RWPE1 (cell line): ENCODE data around the gene R3HDM4.

ENCODE experiments used
- CTCF ChIA-PET: fragments of 350-600 bp; sonication (Branson Sonifier 250); formaldehyde crosslinking; extraction: SDS; loops from one replicate; lab custom pipeline; 2021; lab: Yijun Ruan, JAX
- POLR2A ChIA-PET: fragments of 400-600 bp; formaldehyde crosslinking; extraction: SDS; loops from one replicate; lab custom pipeline; 2020; ENCODE audit warnings: antibody characterized with exemption; ENCODE audit not compliant: low non-redundant PET; lab: Yijun Ruan, JAX
- DNase-seq: peaks from one replicate; pipeline ENCODE4 v3.0.0; 2012; ENCODE audit warnings: low spot score
- H3K27ac ChIP-seq: fragments of 450-650 bp; 2 replicates; pipeline ENCODE4 v1.5.1; 2017
- TF ChIP-seq, protein P1 (sequence below): fragments of 450-650 bp; conservative IDR thresholded peaks from 2 replicates; pipeline ENCODE4 v1.5.1; 2017; ENCODE audit warnings: low read depth, mild to moderate bottlenecking

R3HDM4 gene

GRCh38 chr19:947090-947706 lies 34.2 kb upstream of the R3HDM4 start:
- POLR2A ChIA-PET, result no interaction called here
- CTCF ChIA-PET, result no interaction called here
- no peak for DNase-seq
- no peak overlapping the region for H3K27ac ChIP-seq
- TF ChIP-seq, protein P1, sequence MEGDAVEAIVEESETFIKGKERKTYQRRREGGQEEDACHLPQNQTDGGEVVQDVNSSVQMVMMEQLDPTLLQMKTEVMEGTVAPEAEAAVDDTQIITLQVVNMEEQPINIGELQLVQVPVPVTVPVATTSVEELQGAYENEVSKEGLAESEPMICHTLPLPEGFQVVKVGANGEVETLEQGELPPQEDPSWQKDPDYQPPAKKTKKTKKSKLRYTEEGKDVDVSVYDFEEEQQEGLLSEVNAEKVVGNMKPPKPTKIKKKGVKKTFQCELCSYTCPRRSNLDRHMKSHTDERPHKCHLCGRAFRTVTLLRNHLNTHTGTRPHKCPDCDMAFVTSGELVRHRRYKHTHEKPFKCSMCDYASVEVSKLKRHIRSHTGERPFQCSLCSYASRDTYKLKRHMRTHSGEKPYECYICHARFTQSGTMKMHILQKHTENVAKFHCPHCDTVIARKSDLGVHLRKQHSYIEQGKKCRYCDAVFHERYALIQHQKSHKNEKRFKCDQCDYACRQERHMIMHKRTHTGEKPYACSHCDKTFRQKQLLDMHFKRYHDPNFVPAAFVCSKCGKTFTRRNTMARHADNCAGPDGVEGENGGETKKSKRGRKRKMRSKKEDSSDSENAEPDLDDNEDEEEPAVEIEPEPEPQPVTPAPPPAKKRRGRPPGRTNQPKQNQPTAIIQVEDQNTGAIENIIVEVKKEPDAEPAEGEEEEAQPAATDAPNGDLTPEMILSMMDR, result no peak

- ChIA-PET CTCF (no interaction called here), POLR2A (no interaction called here)
- DNase-seq, result no peak
- no peak overlapping the region for H3K27ac ChIP-seq
- TF ChIP-seq, protein P1, result no peak
Measured at GRCh38 chr19:945401-946252, 32.6 kb upstream of the R3HDM4 start.

DNA sequence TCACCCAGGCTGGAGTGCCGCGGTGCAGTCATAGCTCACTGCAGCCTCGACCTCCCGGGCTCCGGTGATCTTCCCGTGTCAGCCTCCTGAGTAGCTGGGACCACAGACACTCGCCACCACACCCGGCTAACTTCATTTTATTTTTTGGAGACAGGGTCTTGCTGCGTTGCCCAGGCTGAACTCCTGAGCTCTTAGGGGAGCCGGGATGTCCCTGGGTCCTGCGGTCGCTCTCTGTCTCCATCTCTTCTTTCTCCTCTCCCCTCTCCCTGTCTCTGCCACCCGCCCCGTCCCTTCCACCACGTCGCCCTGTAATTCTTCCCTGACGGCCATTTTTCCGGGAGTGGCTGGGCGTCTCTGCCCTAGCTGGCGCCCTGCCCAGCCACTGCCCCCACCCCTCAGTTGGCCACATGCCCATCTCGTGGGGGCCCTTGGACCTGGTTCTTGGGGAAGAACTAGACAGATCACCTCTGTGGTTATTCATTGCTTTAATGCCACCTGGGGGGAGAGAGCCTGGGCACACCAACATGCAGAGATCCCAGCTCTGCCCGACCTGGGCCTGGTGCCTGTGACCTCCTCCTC lies 31.7 kb upstream of the R3HDM4 start:
- TF ChIP-seq, protein P1, result no peak
- POLR2A ChIA-PET, result interaction anchor here (0.6 kb wide), 1 partner anchor 228 kb away, joined by 17 read pairs; no protein-coding TSS in a partner anchor
- DNase-seq, result no peak
- CTCF ChIA-PET, result no interaction called here
- H3K27ac ChIP-seq, result no peak overlapping the region

DNA sequence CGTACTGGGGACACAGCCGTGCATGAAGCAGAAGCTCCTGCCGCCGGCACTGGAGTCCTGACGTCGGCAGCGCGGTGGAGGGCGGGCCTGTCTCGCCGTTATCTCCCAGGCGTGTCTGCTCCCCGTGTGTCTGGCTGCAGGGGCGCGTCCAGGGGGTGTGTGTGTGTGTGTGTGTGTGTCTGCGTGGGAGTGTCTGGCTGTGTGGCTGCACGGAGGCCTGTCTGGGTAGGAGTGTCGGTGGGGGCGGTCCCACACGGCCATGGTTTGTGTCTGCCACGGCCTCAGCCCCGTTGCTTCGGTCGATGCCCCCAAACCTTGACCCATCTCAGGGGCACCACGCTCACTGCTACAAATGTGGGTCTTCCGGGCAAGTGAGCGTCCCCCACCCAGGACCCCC lies 31.1 kb upstream of the R3HDM4 start:
- ChIA-PET CTCF (no interaction called here), POLR2A (interaction anchor here (0.6 kb wide), 1 partner anchor 229 kb away, joined by 17 read pairs; no protein-coding TSS in a partner anchor)
- H3K27ac ChIP-seq, result no peak overlapping the region
- no peak for DNase-seq
- TF ChIP-seq, protein P1, result no peak

DNA sequence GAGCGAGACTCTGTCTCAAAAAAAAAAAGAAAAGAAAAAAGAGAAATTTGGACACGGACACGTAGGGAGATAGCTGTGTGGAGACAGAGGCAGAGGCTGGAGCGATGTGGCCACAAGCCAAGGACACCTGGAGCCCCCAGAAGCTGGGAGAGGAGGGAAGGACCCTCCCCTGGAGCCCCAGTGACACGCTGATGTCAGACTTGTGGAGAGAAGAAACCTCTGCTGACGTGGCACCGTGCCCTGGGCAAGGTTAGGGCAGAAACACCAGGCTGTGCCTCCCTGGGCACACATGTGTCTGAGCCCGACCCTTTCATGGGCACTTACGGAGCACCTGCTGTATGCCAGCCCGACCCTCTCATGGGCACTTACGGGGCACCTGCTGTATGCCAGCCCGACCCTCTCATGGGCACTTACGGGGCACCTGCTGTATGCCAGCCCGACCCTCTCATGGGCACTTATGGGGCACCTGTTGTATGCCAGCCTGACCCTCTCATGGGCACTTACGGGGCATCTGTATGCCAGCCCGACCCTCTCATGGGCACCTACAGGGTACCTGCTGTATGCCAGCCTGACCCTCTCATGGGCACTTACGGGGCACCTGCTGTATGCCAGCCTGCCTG lies 30.6 kb upstream of the R3HDM4 start:
- ChIA-PET CTCF (interaction anchor here (0.5 to 0.6 kb wide), 2 partner anchors 52 to 61 kb away, joined by 3 read pairs; no protein-coding TSS in a partner anchor), POLR2A (no interaction called here)
- TF ChIP-seq, protein P1, result no peak
- DNase-seq, result no peak
- no peak overlapping the region for H3K27ac ChIP-seq

DNA sequence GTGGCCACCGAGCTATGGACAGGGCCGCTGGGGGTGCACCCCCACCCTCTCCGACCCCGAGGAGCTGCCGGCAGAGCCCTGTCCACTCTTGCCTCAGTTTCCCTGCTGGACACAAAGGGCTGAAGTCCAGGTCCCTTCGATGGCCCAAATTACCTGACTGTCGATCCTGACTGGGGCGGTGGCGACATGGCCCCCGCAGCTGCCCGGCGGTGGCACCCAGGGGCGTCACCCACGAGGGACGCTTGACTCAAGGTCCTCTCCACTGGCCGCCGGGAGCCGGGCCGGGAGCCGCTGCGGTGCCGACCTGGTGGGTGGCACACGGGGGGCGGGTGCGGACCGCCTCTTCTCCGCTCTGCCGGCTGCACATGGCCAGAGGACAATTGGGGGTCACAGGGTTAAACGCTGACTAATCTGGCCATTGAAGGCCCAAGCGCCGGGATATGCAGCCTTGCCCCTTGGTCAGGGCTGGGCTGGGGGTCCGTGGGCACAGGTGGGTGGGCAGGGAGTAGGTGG lies 29.2 kb upstream of the R3HDM4 start:
- ChIA-PET POLR2A (no interaction called here), CTCF (no interaction called here)
- TF ChIP-seq, protein P1, result no peak
- no peak for DNase-seq
- H3K27ac ChIP-seq, result no peak overlapping the region
